GM18867 (cell line): ENCODE results near the gene TMEM134.
"Not testable (repeated sequence)": the region's sequence is repeated elsewhere in the genome, so short reads cannot be mapped to it uniquely, and the experiment has no call there.

ENCODE experiments used
- ATAC-seq: cut with Tn5 transposase; IDR thresholded peaks from one replicate; pipeline ENCODE4 v1.9.1; 2021; ENCODE audit warnings: mild to moderate bottlenecking, moderate library complexity; ENCODE audit not compliant: unreplicated experiment

TMEM134 gene

GRCh38 chr11:67428052-67429001, 40.7 kb downstream of the TMEM134 start, which contains the start of gene RPS6KB2:
TSS of gene RPS6KB2 (plus strand) at chr11:67428494. CDS start at chr11:67428546, 52 bp downstream.
- ATAC-seq = peak; percentile 81

GRCh38 chr11:67427364-67427859, 41.6 kb downstream of the TMEM134 start:
- ATAC-seq = not testable (repeated sequence)

GRCh38 chr11:67423891-67424613, 45.0 kb downstream of the TMEM134 start:
- no peak for ATAC-seq

- ATAC-seq = no peak
These were observed 45.6 kb downstream of the TMEM134 start for GRCh38 chr11:67423466-67423865.

GRCh38 chr11:67422891-67423290, 46.2 kb downstream of the TMEM134 start:
- no peak for ATAC-seq

- no peak for ATAC-seq
These were observed 47.5 kb downstream of the TMEM134 start for GRCh38 chr11:67421430-67422031.

GRCh38 chr11:67420646-67421429, 48.2 kb downstream of the TMEM134 start:
- peak; percentile 83 for ATAC-seq

- ATAC-seq = no peak
These were observed 48.9 kb downstream of the TMEM134 start for GRCh38 chr11:67420147-67420645.

- ATAC-seq = no peak
These were observed 49.6 kb downstream of the TMEM134 start for GRCh38 chr11:67419325-67420049.

- ATAC-seq = no peak
These were observed 50.4 kb downstream of the TMEM134 start for GRCh38 chr11:67418476-67419281.

GRCh38 chr11:67417425-67417824, 51.6 kb downstream of the TMEM134 start:
- no peak for ATAC-seq

- no peak for ATAC-seq
These were observed 52.4 kb downstream of the TMEM134 start for GRCh38 chr11:67416416-67417335.

GRCh38 chr11:67415501-67416304, 53.3 kb downstream of the TMEM134 start, which contains the start of gene CARNS1:
TSS of gene CARNS1 (plus strand) at chr11:67415678. CDS start at chr11:67416200, 522 bp downstream.
- no peak for ATAC-seq

- ATAC-seq = no peak
These were observed 55.7 kb downstream of the TMEM134 start for GRCh38 chr11:67413266-67413849.

- ATAC-seq = no peak
These were observed 56.4 kb downstream of the TMEM134 start for GRCh38 chr11:67412495-67413179.

GRCh38 chr11:67411785-67412152, 57.3 kb downstream of the TMEM134 start:
- ATAC-seq = no peak
